G401 (cell line): ENCODE results near the gene FLRT1. TPM values are rescaled to one million over a fixed set of nuclear protein-coding genes. Genes with fewer than 3 reads are reported as not detected.

Experiments used
- DNase-seq: peaks from one replicate; pipeline ENCODE4 v3.0.0-alpha.2; 2015; ENCODE audit warnings: low spot score
- in situ Hi-C: cut with HindIII; loops from 2 replicates; pipeline ENCODE4 v1.10.0; 2016; ENCODE audit warnings: low sequenced_read_pairs, mixed read lengths
- total RNA-seq: library from RNA; depleted of rRNA; stranded (reverse); fragments of >200 nt; shearing (Covaris generic); gene quantifications from 2 replicates; pipeline ENCODE4 v1.2.3, GENCODE V29; 2014

Gene FLRT1
- total RNA-seq, 1 experiment from 2014 or later = not detected

- DNase-seq = no peak
- in situ Hi-C loops = no loop called here
Observed at GRCh38 chr11:64059339-64060140, 23.8 kb downstream of the FLRT1 start.

- in situ Hi-C loops = no loop called here
- no peak for DNase-seq
Observed at GRCh38 chr11:64060263-64060860, 24.6 kb downstream of the FLRT1 start.

GRCh38 chr11:64060861-64061444 lies 25.2 kb downstream of the FLRT1 start:
- in situ Hi-C loops = no loop called here
- peak; percentile 71 for DNase-seq

- DNase-seq = peak; percentile 76
- in situ Hi-C loops = no loop called here
Observed at GRCh38 chr11:64062185-64063039, 26.7 kb downstream of the FLRT1 start.

GRCh38 chr11:64063777-64064176 lies 28.0 kb downstream of the FLRT1 start:
- in situ Hi-C loops = no loop called here
- DNase-seq = peak; percentile 40

GRCh38 chr11:64064374-64065140 lies 28.8 kb downstream of the FLRT1 start:
- DNase-seq = peak; percentile 92
- in situ Hi-C loops = no loop called here

- DNase-seq = no peak
- in situ Hi-C loops = no loop called here
Observed at GRCh38 chr11:64065141-64065465, 29.4 kb downstream of the FLRT1 start.

GRCh38 chr11:64065712-64066111 lies 30.0 kb downstream of the FLRT1 start:
- no peak for DNase-seq
- in situ Hi-C loops = no loop called here

GRCh38 chr11:64067230-64067993 lies 31.7 kb downstream of the FLRT1 start:
- no peak for DNase-seq
- in situ Hi-C loops = no loop called here

GRCh38 chr11:64068705-64069400 lies 33.1 kb downstream of the FLRT1 start:
- in situ Hi-C loops = no loop called here
- DNase-seq = no peak

GRCh38 chr11:64069401-64070313 lies 33.9 kb downstream of the FLRT1 start:
- in situ Hi-C loops = no loop called here

GRCh38 chr11:64070314-64070681 lies 34.6 kb downstream of the FLRT1 start:
- in situ Hi-C loops = no loop called here
- DNase-seq = no peak

More at GRCh38 chr11:64069401-64070313, 33.9 kb downstream of the FLRT1 start:
- DNase-seq = no peak

- DNase-seq = no peak
- in situ Hi-C loops = no loop called here
Observed at GRCh38 chr11:64071849-64072248, 36.1 kb downstream of the FLRT1 start.

- DNase-seq = no peak
- in situ Hi-C loops = no loop called here
Observed at GRCh38 chr11:64072403-64072802, 36.7 kb downstream of the FLRT1 start.

GRCh38 chr11:64072871-64073270 lies 37.1 kb downstream of the FLRT1 start:
- DNase-seq = no peak
- in situ Hi-C loops = no loop called here

- DNase-seq = no peak
- in situ Hi-C loops = no loop called here
Observed at GRCh38 chr11:64073542-64073941, 37.8 kb downstream of the FLRT1 start.

- in situ Hi-C loops = no loop called here
- no peak for DNase-seq
Observed at GRCh38 chr11:64074239-64074638, 38.5 kb downstream of the FLRT1 start.
